HG02884 (cell line): ENCODE results near the gene LRRC4C.
"Not testable (repeated sequence)": the region's sequence is repeated elsewhere in the genome, so short reads cannot be mapped to it uniquely, and the experiment has no call there.

ENCODE experiments used
- ATAC-seq: cut with Tn5 transposase; IDR thresholded peaks from one replicate; pipeline ENCODE4 v1.9.1; 2021; ENCODE audit warnings: mild to moderate bottlenecking, moderate library complexity; ENCODE audit not compliant: unreplicated experiment

The LRRC4C gene

DNA sequence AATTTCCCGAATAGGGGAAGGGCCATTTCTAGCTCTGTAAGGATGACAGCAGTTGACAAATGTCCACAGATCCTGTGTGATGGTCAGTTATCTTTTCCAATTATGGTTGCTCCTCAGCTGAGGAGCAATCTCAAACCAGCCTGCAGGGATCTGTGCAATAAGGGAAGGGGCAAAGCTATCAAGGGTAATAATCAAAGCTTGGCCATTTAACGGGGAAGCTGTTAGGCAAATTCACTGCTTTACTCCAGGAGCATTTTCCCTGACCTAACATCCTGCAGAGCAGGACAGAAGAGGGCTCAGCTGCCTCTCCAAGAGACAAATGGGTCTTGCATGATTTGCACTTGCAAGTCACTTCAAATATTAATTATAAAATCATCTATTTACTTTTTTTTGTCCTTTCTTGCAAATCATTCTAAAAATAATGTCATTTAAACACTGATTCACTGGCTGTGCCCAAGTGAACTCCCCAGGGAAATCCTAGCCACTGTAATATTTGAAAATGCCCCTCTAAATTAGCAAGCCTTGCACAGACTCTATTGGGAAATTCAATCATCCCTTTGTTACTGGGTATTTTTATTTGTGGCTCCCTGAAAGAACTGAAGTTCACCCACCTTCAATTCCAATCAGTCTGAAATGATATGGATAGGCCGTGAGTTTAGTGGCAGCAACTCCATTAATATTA lies 1256.7 kb downstream of the LRRC4C start:
- no peak for ATAC-seq

- not testable (repeated sequence) for ATAC-seq
Measured at GRCh38 chr11:40192590-40192989, 1266.9 kb downstream of the LRRC4C start.

- no peak for ATAC-seq
Measured at GRCh38 chr11:40190294-40190693, 1269.2 kb downstream of the LRRC4C start.

DNA sequence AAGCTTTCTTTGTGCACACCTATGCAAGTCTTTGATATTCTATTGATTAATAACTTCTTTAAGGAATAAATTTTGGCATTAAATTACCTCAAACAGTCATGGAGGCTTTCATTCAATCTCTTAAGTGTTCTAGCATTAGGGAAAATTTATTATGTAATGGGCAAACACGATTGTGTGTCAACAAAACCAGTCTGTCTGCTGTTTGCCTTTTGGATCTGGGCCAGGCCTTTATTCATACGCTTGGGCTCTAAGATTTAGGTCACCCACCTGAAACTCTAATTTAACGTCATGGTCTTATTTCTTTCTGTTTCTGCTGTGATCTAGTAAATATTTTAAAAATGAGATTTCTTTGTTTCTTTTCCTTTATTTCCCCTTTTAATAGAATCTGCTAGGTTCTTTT lies 1270.6 kb downstream of the LRRC4C start:
- no peak for ATAC-seq

DNA sequence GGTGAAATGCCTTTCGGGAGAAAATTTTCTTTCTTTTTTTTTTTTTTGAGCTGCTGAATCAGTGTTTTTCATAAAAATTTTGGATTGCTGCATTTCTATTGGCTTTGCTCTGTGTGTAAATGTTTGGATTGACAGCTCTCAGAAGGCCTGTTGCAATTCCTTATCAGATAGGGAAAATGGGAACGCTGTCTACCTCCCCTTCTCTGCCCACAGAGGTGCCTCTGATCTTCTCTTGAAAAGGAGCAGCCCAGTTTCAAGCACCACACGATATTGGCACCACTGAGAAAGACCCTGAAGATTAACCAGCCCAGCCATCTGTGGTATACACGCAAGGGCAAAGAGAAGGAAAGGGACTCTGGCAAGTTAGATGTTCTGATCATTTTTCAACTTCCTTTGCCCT lies 1272.2 kb downstream of the LRRC4C start:
- no peak for ATAC-seq

DNA sequence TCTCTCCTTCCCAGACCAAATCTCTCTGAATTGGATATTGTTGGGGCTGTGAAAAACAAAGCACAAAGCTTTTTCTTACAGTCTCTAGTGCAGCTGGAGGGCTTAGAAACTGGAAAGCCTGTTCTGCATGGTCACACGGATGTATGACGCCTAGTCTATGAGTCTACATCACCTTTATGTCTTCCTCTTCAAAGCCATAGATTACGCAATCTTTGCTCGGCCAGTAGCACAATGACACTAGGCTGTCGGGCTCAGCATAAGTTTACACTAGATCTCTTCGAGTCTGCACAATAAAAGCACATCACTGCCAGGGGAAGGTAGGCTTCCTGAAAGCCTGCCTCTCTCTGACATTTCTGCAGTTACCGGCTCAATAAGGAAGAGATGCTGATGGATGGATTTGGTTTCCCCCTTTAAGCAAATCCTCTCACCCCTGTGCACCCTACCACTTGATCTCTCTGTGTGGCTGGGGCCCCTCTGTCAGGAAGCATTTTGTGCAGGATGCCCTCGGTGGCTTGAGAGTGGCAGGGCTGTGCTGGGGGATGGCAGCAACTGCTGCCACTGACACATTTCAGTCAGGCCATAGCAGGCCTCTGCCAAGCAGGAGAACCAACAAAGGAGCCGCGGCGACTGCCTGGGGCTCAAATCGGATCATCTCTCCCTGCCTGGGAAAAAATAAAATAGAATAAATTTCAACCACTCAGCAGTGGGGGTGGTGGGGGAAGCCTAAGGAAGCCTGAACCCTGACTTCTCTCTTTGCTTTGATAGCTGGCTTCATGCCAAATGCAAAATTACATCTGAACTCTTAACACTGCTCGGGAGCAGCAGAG lies 1272.8 kb downstream of the LRRC4C start:
- no peak for ATAC-seq

DNA sequence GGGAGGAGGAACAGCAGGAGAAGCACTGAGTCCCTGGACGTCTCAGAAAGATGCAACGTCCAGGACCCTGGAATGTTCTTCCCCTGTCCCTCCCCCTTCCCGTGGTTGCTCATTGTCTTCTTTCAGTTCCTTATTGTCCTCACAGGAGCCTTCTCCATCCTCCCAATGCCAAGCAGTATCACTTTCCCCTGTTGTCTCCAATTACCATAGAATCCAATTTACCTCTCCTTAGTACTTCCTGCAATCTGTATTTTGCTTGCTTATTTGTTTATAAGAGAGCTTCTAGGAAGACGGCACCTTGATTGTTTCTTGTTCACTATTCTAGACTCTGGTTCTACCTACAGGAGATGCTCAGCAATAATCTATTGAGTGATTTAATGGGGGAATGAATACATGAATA lies 1273.7 kb downstream of the LRRC4C start:
- no peak for ATAC-seq

DNA sequence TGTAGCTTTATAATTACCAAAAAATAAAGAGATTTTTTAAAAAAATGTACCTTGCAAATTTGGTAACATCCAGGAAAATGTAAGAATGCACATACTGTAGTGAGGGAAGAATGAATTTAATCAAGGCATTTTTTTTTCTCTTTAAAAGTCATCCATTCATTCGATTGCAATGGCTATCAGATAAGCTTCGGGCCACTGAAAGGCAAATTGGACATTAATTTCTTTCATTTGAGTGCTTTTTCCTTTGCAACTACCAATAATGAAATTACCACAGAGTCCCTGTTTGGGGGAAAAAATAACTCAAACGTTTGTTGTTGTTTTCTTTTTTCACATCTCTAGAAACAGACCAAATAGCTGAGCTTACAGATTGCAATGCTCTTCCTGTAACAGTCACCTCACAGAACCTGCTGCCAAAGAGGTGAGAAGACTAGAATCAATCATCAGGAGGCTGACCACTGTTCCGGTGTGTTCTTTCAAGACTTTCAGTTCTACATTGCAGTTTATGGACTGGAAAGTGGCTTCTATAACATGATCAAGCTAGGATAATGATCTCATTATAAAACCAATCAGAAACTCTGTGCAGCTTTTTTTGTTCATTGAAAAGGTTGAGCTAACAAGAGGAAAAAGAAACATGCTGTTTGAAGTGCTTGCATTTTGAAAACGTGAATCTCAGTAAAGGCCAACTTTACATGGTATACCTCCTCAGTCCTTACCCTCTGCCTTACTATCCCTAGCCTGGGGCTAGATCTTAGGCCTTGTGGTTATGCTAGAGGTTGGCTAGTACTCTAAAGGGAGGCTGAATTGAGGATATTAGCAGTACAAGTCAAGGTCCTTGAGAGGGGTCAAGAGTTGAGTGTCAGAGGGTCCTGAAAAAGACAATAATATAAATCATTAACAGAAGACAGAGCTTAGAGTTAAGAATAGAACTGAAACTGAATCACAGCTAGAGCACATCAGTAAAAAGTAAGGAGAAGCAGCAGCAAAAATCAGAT lies 1276.1 kb downstream of the LRRC4C start:
- peak; percentile 69 for ATAC-seq

DNA sequence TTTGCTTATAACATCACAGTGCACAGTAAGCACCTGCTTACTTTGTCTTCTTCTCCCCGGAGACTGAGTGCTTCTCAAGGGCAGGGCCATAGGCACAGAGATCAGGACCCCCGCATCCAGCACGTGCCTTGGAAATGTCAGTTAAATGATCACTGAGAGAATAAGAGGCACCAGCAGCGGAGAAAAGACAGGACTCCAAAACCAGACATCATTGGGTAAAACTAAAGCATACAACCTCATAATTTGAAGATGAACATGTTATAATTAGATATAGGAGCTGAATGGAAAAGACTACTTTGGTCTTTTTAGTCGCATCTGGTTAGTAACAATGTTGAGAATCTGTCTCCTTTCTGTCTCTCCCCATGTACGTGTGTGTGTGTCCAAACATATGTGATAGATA lies 1279.9 kb downstream of the LRRC4C start:
- no peak for ATAC-seq

GRCh38 chr11:40178470-40178869 lies 1281.0 kb downstream of the LRRC4C start:
- ATAC-seq, result no peak

- ATAC-seq, result no peak
Measured at GRCh38 chr11:40175980-40176379, 1283.5 kb downstream of the LRRC4C start.

GRCh38 chr11:40170078-40170477 lies 1289.4 kb downstream of the LRRC4C start:
- no peak for ATAC-seq

DNA sequence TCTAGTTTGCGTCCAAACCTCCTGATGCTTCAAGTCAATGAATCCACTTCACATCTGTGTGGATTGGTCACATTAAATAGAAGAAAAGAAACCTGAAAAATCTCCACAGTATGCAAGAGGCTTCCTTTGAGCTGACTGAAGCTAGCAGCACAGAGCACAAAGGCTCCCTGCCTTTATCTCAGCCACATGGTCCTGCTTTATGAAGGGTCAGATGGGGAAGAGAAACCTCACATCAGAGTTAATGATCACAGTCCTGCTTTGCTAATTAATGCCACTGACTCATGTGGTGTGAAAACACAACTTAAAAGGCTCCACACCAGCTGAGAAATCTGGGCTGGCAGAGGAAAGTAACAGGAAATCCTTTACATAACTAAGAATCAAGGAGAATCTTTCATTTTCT lies 1291.0 kb downstream of the LRRC4C start:
- no peak for ATAC-seq

DNA sequence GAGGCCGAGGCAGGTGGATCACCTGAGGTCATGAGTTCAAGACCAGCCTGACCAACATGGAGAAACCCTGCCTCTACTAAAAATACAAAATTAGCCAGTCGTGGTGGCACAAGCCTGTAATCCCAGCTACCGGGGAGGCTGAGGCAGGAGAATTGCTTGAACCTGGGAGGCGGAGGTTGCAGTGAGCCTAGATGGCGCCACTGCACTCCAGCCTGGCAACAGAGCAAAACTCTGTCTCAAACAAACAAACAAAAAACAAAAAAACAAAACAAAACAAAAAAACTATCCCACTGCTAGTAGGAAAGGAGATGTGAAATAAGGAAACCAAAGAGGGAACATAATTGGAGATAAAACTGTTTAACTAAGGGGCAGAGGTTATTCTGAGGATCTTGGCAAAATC lies 1291.6 kb downstream of the LRRC4C start:
- ATAC-seq, result not testable (repeated sequence)

- no peak for ATAC-seq
Measured at GRCh38 chr11:40166892-40167291, 1292.6 kb downstream of the LRRC4C start.

DNA sequence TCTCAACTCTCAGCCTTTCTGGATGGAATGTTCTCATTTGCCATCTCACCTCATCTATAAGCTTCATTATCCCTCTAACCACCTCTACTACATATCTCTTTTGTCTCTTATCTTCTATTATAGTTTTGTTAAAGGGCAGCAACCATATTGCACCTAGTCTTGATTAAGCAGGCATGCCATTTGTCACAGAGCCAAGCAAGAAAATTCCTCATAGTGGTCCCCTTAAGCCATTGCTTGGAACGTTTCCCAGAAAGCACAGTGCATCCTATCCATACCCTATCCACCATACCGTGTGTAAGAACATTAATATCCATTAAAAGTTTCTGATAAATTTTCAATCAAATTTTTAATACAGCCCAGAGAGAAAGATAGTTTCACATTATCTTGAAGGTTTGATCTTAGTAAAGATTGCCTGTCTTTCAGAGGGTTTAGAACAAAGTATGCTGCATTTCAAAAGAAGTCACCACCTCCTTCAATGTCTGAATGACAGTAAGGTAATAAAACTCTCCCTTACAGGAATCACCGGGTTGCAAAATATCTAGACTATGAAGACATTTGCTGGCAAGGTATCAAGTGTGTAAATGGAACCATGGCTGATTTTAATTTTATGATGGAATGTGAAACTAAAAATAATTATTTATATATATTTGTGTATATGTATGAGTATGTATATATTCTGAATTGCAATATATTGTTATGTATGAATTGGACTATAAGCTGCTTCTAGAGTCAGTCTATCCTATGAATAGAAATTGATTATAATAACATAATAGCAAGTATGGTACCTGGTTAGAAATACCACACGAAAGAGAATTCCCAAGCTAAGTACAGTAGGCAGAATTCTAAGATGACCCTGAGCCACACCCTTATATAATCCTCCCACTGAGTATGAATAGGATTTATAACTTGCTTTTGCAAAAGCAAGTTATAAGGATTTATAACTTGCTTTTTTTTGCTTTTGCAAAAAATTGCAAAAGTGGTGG lies 1296.3 kb downstream of the LRRC4C start:
- ATAC-seq, result no peak

DNA sequence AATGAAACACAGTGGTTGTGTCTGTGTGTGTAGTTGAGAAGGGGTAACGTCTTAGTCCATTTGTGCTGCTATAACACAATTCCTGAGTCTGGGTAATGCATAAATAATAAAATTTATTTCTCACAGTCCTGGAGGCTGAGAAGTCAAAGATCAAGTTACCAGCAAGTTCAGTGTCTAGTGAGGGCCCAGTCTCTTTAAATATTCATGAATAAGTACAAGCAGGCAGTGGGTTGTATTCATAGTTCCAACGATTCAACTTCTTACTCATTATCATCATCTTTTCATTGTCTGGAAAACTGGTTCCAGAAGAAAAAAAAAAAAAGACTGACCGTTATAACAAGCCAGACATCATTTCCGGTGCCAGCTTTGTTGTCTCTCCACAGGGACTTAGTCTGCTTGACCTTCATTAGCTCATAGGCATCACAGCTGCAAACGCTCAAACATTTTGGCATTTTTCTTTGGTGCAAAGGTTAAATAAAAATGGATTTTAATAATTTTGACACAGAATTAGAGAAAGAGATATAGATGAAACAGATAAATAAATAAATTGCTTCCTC lies 1297.5 kb downstream of the LRRC4C start:
- ATAC-seq, result no peak

DNA sequence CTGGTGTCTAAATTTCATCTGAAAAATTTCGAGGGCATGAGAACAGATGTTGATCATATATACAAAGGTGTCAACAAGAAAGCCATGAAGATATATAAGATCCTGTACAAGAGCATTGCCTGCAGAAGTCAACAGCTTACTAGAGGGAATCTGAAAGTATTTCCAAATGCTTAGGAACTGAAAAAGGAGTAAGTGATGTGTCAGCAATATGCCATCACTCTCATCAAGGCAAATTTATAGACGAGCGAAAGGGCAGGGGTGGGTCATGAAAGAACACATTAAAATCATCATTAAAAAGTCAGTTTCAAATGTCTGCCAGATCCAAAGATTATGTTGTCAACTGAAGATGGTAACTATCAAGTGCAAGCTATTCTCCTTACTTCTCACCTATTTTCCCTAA lies 1299.0 kb downstream of the LRRC4C start:
- ATAC-seq, result no peak

GRCh38 chr11:40149721-40150120 lies 1309.7 kb downstream of the LRRC4C start:
- ATAC-seq, result no peak

DNA sequence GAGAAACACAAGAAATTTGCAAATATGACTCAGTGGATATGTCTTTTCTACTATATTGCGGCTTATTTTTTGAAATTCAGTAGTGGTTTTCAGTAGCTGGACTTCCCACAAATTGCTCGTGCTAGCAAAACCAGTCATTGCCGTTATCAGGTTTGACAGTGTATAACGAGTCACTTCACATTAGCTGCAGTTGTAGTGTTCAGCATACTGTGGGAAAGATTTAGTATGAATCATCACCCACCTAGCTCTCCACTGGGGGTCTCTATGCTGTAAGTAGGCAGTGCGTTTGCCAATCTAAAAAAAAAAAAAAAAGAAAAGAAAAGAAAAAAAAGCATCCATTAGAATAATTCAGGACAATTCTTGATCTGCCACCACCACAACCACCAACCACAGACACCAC lies 1318.9 kb downstream of the LRRC4C start:
- no peak for ATAC-seq
